Coronary artery (tissue), 2 donors: ENCODE results near the gene SSPN.

Experiments used
- DNase-seq: peaks from one replicate; pipeline ENCODE4 v3.0.0-alpha.2; 2017; ENCODE audit warnings: low spot score
- H3K27ac ChIP-seq, 2 donors: fragments of 200-600 bp; sonication (generic); one replicate each; pipeline ENCODE4 v1.5.1; 2016 to 2019
- H3K4me3 ChIP-seq: fragments of 200-600 bp; sonication (generic); 2 replicates; pipeline ENCODE4 v1.5.1; 2016; ENCODE audit warnings: mild to moderate bottlenecking, moderate library complexity
- TF ChIP-seq, protein P1 (sequence below): fragments of 200-600 bp; sonication (generic); IDR thresholded peaks from one replicate; pipeline ENCODE4 v1.5.1; 2019; ENCODE audit warnings: antibody characterized with exemption

The SSPN gene

DNA sequence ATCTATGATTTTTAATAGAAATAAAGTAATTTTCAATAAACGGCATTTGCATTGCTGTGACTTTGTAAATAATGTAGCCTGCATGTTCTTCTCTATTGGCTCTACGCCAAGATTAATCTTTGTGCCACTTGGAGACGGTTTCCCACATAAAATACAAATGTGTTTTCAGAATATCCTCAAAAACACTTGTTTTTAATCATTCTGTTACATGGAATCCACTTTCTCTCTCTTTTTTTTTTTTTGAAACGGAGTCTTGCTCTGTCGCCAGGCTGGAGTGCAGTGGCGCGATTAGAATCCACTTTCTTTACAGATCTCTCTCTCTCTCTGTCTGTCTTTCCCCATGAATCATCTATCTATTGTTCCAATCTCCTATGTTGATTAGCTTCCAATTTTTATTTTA is 22.8 kb upstream of the SSPN start:
- Histone ChIP-seq H3K4me3 (no peak overlapping the region), H3K27ac (no peak overlapping the region)
- no peak for DNase-seq
- TF ChIP-seq, protein P1, sequence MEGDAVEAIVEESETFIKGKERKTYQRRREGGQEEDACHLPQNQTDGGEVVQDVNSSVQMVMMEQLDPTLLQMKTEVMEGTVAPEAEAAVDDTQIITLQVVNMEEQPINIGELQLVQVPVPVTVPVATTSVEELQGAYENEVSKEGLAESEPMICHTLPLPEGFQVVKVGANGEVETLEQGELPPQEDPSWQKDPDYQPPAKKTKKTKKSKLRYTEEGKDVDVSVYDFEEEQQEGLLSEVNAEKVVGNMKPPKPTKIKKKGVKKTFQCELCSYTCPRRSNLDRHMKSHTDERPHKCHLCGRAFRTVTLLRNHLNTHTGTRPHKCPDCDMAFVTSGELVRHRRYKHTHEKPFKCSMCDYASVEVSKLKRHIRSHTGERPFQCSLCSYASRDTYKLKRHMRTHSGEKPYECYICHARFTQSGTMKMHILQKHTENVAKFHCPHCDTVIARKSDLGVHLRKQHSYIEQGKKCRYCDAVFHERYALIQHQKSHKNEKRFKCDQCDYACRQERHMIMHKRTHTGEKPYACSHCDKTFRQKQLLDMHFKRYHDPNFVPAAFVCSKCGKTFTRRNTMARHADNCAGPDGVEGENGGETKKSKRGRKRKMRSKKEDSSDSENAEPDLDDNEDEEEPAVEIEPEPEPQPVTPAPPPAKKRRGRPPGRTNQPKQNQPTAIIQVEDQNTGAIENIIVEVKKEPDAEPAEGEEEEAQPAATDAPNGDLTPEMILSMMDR = no peak

DNA sequence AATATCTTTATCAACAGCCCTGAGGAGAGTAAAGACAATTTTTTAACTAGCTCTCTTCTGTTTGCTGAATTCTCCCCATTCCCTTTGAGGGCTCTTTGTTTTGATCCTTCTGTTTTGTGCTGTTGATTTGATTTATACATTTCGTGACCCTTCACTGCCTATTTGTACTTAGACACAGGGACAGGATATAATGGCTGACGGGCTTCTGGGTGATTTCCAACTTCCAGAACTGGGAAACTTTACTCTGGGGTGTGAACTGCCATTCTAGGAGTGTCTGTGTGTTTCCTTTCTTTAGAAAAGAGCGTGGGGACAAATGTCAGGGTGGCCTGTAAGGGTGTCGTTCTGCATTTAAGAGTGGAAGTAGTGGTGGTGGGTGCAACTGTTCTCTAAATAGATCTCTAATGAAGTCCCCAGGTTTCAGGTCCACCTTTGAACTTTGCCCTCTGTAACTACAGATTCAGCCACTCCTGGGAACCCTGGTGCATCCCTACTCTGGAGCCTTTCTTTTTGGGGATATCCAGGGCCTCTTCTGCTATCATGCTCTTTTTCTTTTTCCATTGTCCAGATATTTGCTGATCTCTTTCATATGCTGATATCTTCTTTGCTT is 22.3 kb upstream of the SSPN start:
- no peak overlapping the region for H3K27ac ChIP-seq
- H3K4me3 ChIP-seq = no peak overlapping the region
- TF ChIP-seq, protein P1 = no peak
- no peak for DNase-seq

DNA sequence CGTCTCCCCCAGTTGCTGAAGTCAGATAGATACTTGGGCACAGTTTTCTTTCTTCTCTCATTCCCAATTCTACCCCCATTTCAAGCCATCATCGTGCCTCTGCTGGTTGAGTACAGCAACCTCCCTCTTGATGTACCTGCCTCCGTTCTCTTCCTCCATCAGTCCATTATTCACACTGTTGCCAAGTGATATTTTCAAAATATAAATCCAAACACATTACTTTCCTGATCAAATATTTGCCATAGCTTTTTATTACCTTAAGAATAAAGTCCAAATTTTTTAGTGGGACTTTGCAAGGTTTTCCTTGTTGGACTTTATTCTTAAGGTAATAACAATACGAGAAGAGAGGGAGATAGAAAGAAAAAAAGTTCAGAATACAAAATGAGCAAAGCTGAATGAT is 18.6 kb upstream of the SSPN start:
- no peak for DNase-seq
- no peak overlapping the region for H3K27ac ChIP-seq
- TF ChIP-seq, protein P1 = no peak
- no peak overlapping the region for H3K4me3 ChIP-seq

DNA sequence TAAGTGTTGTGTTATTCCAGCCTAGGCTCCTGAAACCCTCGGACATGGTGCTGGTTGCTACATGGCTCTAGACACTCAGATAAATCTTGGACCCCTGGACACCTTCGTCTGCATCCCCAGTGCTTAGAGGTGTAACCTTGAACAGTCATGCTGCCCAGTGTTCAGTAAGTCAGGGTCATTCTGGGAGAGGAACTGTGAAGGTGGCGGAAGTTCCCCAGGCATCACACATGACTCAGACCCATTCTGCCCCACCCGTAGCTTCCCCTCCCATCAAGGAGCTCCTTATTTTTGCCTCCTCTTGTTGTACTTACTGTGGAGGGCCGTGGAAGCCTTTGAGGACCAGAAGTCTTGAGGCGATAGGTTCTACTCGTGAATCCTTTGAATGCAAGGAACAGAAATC is 18.1 kb upstream of the SSPN start:
- Histone ChIP-seq H3K27ac (no peak overlapping the region), H3K4me3 (no peak overlapping the region)
- TF ChIP-seq, protein P1 = no peak
- no peak for DNase-seq

DNA sequence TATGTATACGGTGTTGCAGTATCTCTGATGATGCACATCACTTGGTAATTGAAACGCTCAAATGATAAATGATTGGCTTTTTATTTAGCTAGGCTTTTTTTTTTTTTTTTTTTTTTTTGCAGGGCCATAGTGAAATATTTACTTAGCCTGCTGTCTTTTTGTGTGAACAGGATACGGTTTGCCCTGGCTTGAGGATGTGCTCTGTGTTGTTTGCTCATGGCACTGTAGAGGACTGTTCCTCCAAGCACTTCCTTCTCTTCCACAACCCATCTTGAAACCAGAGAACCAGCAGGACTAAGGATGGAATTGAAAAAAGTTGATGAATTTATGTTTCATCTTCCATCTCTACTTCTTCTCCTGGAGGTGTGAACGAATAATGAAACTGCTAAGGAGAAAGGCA is 15.5 kb upstream of the SSPN start:
- no peak overlapping the region for H3K27ac ChIP-seq
- DNase-seq = no peak
- H3K4me3 ChIP-seq = no peak overlapping the region
- TF ChIP-seq, protein P1 = no peak

DNA sequence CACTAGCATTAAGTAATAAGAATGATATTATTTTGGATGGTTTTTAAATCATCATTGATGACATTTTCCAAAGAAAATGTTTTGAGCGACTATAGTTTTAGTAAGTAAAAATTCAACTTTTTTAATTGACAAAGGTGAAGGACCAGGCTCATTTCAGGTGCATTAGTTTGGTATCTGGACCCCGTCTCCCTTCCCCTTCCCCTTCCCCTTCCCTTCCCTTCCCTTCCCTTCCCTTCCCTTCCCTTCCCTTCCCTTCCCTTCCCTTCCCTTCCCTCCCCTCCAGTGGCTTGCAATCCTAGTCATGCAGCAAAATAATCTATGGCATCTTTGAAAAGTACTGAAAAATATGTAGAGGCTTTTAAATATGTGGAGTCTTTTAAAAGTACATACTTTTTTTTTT is 13.0 kb upstream of the SSPN start:
- TF ChIP-seq, protein P1 = no peak
- Histone ChIP-seq H3K27ac (no peak overlapping the region), H3K4me3 (no peak overlapping the region)
- no peak for DNase-seq

DNA sequence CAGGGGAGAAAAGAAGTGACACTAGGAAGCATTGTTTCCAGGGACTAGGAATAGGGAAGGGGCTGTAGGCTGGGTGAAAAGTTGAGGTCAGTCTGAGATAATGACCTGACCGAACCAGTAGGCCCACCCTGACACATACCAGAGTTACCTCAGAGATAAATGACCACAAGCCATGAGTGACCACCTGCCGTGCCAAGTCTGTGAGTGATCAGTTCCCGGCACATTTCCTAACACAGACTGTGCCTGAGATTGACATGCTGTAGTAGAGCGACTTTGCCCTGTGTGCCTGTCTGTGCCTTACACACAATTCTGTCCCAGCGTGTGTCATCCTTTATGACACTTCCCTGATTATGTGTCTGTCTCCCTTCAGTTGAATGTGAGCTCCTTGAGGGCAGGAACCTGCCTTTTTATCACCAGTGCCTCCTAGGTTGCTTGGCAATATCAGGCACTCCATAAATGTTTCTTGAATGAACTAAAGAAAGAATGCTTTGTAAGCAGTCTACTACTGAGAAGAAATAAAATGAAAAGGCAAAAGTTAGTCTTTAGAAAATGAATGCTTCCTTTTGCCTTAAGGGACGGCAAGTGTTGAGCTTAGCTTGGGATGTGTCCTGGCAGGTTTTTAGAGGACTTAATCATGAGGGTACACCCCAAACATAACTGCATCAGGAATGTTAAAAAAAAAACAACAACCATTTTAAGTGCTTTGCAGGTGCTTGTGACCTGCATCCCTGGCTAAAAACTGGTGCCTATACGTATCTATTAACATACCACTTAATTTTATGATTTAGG is 9.6 kb upstream of the SSPN start:
- TF ChIP-seq, protein P1 = no peak
- Histone ChIP-seq H3K4me3 (no peak overlapping the region), H3K27ac (no peak overlapping the region)
- no peak for DNase-seq
